Measurements from ENCODE around the gene HS2ST1.
"Not testable (repeated sequence)": the region's sequence is repeated elsewhere in the genome, so short reads cannot be mapped to it uniquely, and the experiment has no call there.

The HS2ST1 gene

DNA sequence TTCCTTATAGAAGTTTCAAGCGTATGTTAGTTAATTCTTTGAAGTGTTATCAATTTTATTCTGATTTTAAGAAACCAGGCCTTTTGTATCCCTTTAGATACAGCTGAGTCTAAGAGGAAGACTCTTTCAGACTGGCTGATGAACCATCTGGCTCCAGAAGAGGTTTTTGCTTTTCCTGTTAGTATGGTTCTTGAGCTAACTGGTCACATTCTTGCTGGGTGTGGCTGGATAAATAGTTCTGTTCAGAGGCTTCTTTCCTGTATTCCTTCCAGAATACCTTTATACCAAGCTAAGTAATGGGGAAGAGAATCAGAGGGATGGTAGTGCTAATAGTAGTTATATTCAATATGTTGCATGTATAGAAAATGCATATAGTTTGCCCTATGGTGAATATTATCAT, 12.4 kb downstream of the HS2ST1 start:
- DNase-seq, result no peak

GRCh38 chr1:86928819-86929218, 14.4 kb downstream of the HS2ST1 start:
- no peak for DNase-seq

GRCh38 chr1:86933051-86933450, 18.6 kb downstream of the HS2ST1 start:
- no peak for DNase-seq

GRCh38 chr1:86933562-86934377, 19.3 kb downstream of the HS2ST1 start:
- no peak for DNase-seq

- DNase-seq, result no peak
These were observed 24.0 kb downstream of the HS2ST1 start for GRCh38 chr1:86938450-86938849.

DNA sequence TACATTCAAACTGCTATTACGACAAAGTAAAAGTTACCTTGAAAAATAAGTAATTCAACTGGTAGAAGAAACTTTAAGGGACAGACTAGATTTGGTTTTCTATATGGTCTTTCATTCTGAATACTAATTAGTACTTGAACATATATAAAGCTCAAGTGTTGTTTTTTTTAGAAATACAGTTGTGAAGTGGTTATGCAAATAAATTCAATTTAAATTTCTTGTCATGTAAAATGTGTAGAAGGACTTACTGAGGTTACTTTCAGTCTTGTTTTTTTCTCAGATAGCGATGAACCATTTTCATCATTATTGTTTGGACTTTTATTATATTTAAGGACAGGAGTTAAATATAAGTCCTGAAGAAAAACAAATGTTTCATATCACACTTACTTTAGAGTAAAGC, 24.4 kb downstream of the HS2ST1 start:
- no peak for DNase-seq

DNA sequence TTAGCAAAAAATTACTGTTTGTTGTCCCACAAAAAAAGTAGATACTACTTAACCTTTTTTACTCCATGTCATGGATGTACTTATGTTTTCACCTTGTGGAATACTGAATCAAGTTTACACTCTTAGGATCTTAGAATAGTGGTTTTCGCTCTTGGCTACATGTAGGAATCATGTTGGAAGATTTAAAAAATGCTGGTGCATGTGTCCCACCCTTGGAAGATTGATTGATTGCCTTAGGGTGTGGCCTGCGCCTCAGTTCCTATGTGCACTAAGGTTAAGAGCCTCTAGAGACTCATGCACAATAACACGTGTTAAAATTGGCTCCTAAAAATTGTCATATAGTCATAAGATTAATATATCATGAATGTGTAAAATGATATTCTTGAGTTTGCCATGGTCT, 25.0 kb downstream of the HS2ST1 start:
- no peak for DNase-seq

DNA sequence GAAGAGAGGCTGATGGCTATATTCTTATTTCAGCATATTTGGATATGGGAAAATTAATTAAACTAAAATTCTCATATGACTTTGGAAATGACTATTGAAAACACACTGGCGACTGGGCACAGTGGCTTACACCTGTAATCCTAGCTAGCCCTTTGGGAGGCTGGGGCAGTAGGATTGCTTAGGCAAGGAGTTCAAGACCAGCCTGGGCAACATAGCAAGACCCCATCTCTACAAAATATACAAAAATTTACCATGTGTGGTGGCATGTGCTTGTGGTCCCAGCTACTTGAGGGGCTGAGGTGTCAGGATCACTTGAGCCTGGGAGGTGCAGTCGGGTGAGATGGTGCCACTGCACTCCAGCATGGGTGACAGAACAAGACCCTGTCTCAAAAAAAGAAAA, 26.2 kb downstream of the HS2ST1 start:
- DNase-seq, result no peak

DNA sequence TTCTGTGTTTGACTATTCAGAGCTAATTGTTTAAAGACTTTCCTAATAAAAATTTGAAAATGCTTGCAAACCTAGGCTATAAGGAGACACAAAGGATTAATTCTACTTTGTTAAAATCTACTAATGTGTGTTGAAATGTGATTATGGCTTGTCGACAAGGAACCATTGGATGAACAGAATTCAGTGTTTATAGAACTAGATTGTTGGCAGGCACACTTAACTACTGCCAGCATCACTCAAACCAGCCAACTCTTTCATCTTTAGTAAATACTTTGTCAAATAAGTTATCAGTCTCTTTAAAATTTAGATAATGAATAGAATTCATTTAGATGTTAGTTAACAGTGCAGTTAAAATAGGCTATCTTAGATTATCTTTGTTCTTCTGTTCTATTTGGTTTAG, 27.6 kb downstream of the HS2ST1 start:
- DNase-seq, result no peak

- DNase-seq, result no peak
These were observed 28.3 kb downstream of the HS2ST1 start for GRCh38 chr1:86942743-86943142.

- DNase-seq, result no peak
These were observed 33.8 kb downstream of the HS2ST1 start for GRCh38 chr1:86948212-86948611.

DNA sequence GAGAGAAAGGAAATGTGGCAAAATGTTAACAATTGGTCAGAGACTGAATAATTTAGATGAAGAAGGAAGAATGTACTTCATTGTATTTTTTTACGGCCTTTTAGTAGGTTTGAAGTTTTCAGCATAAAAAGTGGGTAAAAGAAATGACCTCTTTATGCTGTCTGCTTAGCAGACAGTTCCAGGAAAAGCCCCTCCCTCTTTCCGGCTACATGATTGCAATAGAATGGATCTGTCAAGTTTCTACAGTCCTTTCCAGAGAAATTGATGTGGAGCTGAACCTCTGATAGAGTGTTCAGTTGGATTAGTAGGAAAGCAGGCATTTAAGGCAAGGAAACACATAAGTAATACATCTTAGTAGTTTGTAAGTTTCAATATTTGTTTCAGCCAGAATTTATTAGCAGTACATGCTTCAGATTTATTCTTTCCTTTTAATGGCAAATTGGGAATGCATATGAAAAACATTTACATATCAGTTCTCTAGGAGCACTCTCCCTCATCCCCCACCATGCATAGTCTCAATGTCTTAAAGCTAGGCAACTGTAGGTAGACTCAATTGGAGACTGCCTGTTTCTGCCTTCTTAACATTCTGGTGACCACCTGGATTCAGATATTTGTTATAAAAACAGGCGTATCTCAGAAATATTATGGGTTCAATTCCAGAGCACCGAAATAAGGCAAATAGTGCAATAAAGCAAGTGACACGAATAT, 36.4 kb downstream of the HS2ST1 start:
- no peak for DNase-seq

DNA sequence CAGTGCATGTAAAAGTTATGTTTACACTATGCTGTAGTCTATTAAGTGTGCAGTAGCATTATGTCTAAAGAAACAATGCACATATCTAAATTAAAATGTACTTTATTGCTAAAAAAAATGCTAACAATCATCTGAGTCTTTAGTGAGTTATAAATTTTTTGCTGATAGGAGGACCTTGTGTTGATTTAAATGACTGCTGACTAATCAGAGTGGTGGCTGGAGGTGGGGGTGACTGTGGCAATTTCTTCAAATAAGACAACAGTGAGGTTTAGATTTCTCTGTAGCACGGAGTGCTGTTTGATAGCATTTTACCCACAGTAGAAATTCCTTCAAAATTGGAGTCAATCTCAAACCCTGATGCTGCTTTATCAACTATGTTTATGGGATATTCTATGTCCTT, 37.0 kb downstream of the HS2ST1 start:
- no peak for DNase-seq

- DNase-seq, result no peak
These were observed 38.7 kb downstream of the HS2ST1 start for GRCh38 chr1:86953167-86953566.

DNA sequence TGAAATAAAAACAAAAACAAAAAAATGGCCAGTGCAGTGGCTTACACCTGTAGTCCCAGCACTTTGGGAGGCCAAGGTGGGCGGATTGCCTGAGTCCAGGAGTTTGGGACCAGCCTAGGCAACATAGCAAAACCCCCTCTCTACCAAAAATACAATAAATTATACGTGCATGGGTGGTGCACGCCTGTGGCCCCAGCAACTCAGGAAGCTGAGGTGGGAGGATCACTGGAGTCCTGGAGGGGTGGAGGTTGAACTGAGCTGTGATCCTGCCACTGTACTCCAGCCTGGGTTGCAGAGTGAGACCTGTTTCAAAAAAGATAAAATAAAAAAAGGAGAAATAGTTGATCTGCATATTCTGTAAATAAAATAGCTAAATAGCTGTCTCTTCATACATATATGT, 41.2 kb downstream of the HS2ST1 start:
- no peak for DNase-seq

GRCh38 chr1:86956221-86956620, 41.8 kb downstream of the HS2ST1 start:
- DNase-seq, result no peak

GRCh38 chr1:86957221-86957620, 42.8 kb downstream of the HS2ST1 start:
- DNase-seq, result no peak

DNA sequence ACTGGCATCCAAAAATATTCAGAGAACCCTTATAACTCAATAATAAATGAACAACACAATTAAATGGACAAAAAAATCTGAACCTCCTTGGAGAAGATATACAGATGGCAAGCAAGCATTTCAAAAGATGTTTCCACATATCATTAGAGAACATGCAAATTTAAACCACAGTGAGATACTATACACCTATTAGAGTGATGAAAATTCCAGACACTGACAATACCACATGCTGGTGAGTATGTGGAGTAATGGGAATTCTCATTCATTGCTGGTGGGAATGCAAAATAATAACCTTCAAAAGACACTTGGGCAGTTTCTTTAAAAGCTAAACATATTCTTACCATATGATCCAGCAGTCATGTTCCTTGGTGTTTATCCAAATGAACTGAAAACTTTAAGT, 46.1 kb downstream of the HS2ST1 start:
- no peak for DNase-seq

- DNase-seq, result not testable (repeated sequence)
These were observed 49.4 kb downstream of the HS2ST1 start for GRCh38 chr1:86963841-86964240.

DNA sequence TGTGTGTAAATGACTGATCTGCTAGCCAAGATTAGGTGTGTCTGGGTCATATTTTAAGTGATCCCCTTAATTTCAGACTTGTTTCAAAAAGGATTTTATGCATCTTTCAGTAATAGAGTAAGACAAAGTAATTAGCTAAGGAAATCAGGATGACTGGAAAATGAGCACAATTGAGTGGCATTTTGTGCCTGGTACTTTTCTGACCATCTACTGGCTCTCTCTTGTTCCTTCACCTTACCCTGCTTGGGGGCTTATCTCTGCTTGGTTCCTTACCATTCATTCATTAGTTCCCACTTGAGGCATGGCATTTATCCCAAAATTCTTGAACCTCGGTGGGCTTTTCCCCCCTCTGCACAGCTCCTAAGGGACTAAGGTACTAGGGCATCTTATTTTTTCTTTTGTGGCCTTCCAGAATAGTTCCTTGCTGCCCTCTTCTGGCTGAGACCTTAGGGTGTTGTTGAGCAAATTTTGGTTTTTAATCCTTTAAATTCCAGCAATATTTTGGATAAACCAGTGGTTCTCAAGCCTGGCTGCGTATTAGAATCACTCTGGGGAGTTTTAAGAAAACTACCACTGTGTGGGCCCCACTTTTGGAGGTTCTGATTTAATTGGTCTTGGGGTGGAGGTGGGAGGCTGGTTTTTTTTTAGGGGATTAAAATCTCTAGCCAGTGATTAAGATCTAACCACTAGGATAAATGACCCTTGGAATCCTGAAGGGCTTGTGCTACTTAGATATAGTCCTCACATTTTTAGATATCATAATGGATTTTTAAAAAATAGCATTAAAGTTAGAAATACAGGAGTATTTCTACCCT, 50.8 kb downstream of the HS2ST1 start:
- DNase-seq, result no peak

GRCh38 chr1:86965827-86966182, 51.4 kb downstream of the HS2ST1 start:
- DNase-seq, result no peak

GRCh38 chr1:86970938-86971337, 56.5 kb downstream of the HS2ST1 start:
- DNase-seq, result no peak

DNA sequence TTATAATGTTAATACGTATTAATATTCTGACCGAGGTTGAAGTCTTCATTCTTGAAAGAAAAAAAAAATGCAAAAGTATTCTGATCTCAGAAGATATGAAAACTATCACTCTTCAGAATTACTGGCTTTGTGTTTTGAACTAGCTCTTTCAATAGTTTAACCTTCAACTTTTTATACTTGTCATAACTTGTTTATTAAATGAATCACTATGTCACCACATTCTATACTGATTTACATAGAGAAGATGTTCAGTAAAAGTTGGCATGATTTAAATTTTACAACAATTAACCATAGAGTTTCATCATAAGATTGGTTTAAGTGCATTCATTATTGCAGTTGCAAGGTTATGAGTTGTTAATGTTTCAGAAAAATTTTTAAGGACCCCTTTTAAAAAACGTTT, 57.3 kb downstream of the HS2ST1 start:
- DNase-seq, result no peak

DNA sequence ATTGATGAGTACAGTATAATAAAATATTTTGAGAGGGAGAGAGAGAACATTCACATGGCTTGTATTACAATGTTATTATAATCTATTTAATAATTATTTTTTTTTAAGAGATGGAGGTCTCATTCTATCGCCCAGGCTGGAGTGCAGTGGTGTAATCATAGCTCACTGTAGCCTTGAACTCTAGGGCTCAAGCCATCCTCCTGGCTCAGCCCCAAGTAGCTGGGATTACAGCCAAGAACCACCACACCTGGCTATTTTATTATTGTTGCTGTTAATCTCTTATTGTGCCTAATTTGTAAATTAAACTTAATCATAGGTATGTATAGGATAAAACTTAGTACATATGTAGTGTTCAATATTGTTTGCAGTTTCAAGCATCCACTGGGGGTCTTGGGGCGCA, 57.8 kb downstream of the HS2ST1 start:
- DNase-seq, result no peak

Data from 8988T (cell line).